ENCODE measurements around the gene ADAMTSL1.

The ADAMTSL1 gene

GRCh38 chr9:18665947-18666346 is 192.0 kb downstream of the ADAMTSL1 start:
- peak; percentile 66 for DNase-seq (ENCODE audit: low read depth)
- TF ChIP-seq CTCF (IDR thresholded peaks at IDR 0.05; ENCODE audit: low read depth, low read length, missing control alignments), result no peak
- in situ Hi-C loops (cut with HindIII; ENCODE audit: low sequenced_read_pairs), result no loop called here
- no peak overlapping the region for H3K4me3 ChIP-seq (ENCODE audit: low read depth, low read length)

- no peak for TF ChIP-seq CTCF (IDR thresholded peaks at IDR 0.05; ENCODE audit: low read depth, low read length, missing control alignments)
- DNase-seq (ENCODE audit: low read depth), result peak; percentile 27
Measured at GRCh38 chr9:18666348-18666747, 192.4 kb downstream of the ADAMTSL1 start.

GRCh38 chr9:18666986-18667772 is 193.2 kb downstream of the ADAMTSL1 start:
- DNase-seq (ENCODE audit: low read depth), result peak; percentile 42
- in situ Hi-C loops (cut with HindIII; ENCODE audit: low sequenced_read_pairs), result no loop called here
- no peak for TF ChIP-seq CTCF (IDR thresholded peaks at IDR 0.05; ENCODE audit: low read depth, low read length, missing control alignments)
- H3K4me3 ChIP-seq (ENCODE audit: low read depth, low read length), result no peak overlapping the region

More at GRCh38 chr9:18666348-18666747, 192.4 kb downstream of the ADAMTSL1 start:
- in situ Hi-C loops (cut with HindIII; ENCODE audit: low sequenced_read_pairs), result no loop called here
- H3K4me3 ChIP-seq (ENCODE audit: low read depth, low read length), result no peak overlapping the region

GRCh38 chr9:18668944-18669343 is 195.0 kb downstream of the ADAMTSL1 start:
- H3K4me3 ChIP-seq (ENCODE audit: low read depth, low read length), result no peak overlapping the region
- no peak for DNase-seq (ENCODE audit: low read depth)
- TF ChIP-seq CTCF (IDR thresholded peaks at IDR 0.05; ENCODE audit: low read depth, low read length, missing control alignments), result no peak
- in situ Hi-C loops (cut with HindIII; ENCODE audit: low sequenced_read_pairs), result no loop called here

GRCh38 chr9:18672706-18673105 is 198.8 kb downstream of the ADAMTSL1 start:
- H3K4me3 ChIP-seq (ENCODE audit: low read depth, low read length), result no peak overlapping the region
- in situ Hi-C loops (cut with HindIII; ENCODE audit: low sequenced_read_pairs), result no loop called here
- DNase-seq (ENCODE audit: low read depth), result no peak
- no peak for TF ChIP-seq CTCF (IDR thresholded peaks at IDR 0.05; ENCODE audit: low read depth, low read length, missing control alignments)

GRCh38 chr9:18673179-18673578 is 199.2 kb downstream of the ADAMTSL1 start:
- in situ Hi-C loops (cut with HindIII; ENCODE audit: low sequenced_read_pairs), result no loop called here
- H3K4me3 ChIP-seq (ENCODE audit: low read depth, low read length), result no peak overlapping the region
- no peak for DNase-seq (ENCODE audit: low read depth)
- no peak for TF ChIP-seq CTCF (IDR thresholded peaks at IDR 0.05; ENCODE audit: low read depth, low read length, missing control alignments)
